Astrocyte of the cerebellum (primary cell): ENCODE results near the gene NDUFAF2.

Experiments used
- DNase-seq: peaks from one replicate; pipeline ENCODE4 v3.0.0-alpha.2; 2011; ENCODE audit warnings: low read depth
- H3K4me3 ChIP-seq: 2 replicates; pipeline ENCODE4 v1.5.1; 2011; ENCODE audit warnings: mild to moderate bottlenecking, low read depth, low read length, moderate library complexity
- CTCF ChIP-seq: IDR thresholded peaks from 2 replicates; pipeline ENCODE4 v1.5.1; 2012; ENCODE audit warnings: low read length, low read depth, moderate library complexity, mild to moderate bottlenecking; ENCODE audit errors: missing control alignments
- in situ Hi-C: cut with HindIII; loops from 2 replicates; pipeline ENCODE4 v1.10.0; 2017; ENCODE audit warnings: low sequenced_read_pairs

The NDUFAF2 gene

DNA sequence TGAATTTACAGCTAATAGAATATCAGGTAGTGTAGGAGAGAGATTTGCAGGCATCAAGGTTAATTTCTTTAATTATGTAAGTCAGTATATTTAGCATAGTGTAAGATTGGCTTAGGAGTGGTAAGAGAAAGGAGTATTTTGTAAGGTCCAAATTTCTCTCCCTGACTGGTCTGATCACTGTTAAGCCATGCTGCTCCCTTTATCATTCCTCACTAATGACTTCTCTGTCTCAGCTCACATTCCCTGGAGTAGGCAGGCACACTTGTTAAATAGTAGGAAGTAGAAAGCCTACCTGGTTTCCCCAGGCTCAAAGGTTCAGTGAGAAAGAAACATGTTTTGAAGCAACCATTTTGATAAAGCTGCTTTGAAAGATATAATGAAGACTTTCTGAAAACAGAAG, 126.5 kb downstream of the NDUFAF2 start:
- DNase-seq, result no peak
- TF ChIP-seq CTCF, result no peak
- in situ Hi-C loops, result no loop called here
- H3K4me3 ChIP-seq, result no peak overlapping the region

DNA sequence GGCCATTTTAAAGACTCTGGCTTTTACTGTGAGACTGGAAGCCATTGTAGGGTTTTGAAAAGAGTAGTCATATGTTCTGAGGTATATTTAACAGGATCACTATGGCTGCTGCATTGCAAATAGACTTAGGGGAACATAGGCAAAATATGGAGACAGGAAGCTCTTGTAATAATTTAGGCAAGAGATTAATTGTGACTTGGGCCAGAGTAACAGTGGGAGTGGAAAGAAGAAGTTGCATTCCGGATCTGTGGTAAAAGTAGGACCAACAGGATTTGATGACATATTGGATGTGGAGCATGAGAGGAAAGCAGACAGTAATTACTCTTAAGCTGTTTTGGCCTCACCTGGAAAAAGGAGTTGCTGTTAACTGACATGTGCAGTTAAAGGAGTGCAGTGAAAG, 131.6 kb downstream of the NDUFAF2 start:
- H3K4me3 ChIP-seq, result no peak overlapping the region
- DNase-seq, result no peak
- in situ Hi-C loops, result no loop called here
- no peak for TF ChIP-seq CTCF

GRCh38 chr5:61081741-61082140, 136.7 kb downstream of the NDUFAF2 start:
- no peak overlapping the region for H3K4me3 ChIP-seq
- in situ Hi-C loops, result no loop called here
- DNase-seq, result no peak

GRCh38 chr5:61082516-61083280, 137.7 kb downstream of the NDUFAF2 start:
- no peak overlapping the region for H3K4me3 ChIP-seq
- DNase-seq, result no peak
- no peak for TF ChIP-seq CTCF
- in situ Hi-C loops, result no loop called here

More at GRCh38 chr5:61081741-61082140, 136.7 kb downstream of the NDUFAF2 start:
- TF ChIP-seq CTCF, result no peak

- in situ Hi-C loops, result no loop called here
- no peak for DNase-seq
- no peak overlapping the region for H3K4me3 ChIP-seq
- no peak for TF ChIP-seq CTCF
Measured at GRCh38 chr5:61084658-61085057, 139.7 kb downstream of the NDUFAF2 start.

DNA sequence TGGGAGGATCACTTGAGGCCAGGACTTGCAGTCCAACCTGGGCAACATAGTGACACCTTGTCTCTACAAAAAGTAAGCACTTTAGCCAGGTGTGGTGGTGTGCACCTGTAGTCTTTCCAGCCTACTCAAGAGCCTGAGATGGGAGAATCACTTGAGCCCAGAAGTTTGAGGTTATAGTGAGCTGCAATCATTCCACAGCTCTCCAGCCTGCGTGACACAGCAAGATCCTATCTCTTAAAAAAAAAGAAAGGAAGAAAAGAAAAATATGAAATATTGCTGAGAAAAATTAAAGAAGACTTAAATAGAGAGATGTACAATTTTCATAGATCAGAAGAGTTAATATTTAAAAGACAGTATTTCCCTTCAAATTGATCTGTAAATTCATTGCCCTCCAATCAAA, 140.9 kb downstream of the NDUFAF2 start:
- no peak overlapping the region for H3K4me3 ChIP-seq
- no peak for DNase-seq
- no peak for TF ChIP-seq CTCF
- in situ Hi-C loops, result no loop called here
